Muscle of arm (tissue), 12 donors: ENCODE measurements around the gene USP25. TPM values are rescaled to one million over a fixed set of nuclear protein-coding genes. Genes with fewer than 3 reads are reported as not detected.

Experiments used
- DNase-seq: peaks from one replicate; pipeline ENCODE4 v3.0.0-alpha.2; 2013
- polyA plus RNA-seq, 12 donors: library from polyadenylated mRNA; unstranded; fragments of 120-200 nt; gene quantifications; one replicate each; pipeline ENCODE4 v1.2.1, GENCODE V29; 2013; ENCODE audit not compliant: insufficient read length in 12 of 12

USP25 gene
- polyA plus RNA-seq, 12 donors: 26.3 to 69.6 (median 51.1) TPM; not detected in 1

- no peak for DNase-seq
Observed at GRCh38 chr21:15763359-15763758, 33.6 kb downstream of the USP25 start.

- no peak for DNase-seq
Observed at GRCh38 chr21:15764878-15765277, 35.1 kb downstream of the USP25 start.

- DNase-seq: no peak
Observed at GRCh38 chr21:15766952-15767603, 37.3 kb downstream of the USP25 start.

- DNase-seq: no peak
Observed at GRCh38 chr21:15768045-15768601, 38.3 kb downstream of the USP25 start.

GRCh38 chr21:15768853-15769252 is 39.1 kb downstream of the USP25 start:
- no peak for DNase-seq

GRCh38 chr21:15771311-15771710 is 41.5 kb downstream of the USP25 start:
- no peak for DNase-seq

- DNase-seq: no peak
Observed at GRCh38 chr21:15772654-15773053, 42.9 kb downstream of the USP25 start.

GRCh38 chr21:15774590-15774989 is 44.8 kb downstream of the USP25 start:
- DNase-seq: no peak

GRCh38 chr21:15775291-15775690 is 45.5 kb downstream of the USP25 start:
- DNase-seq: no peak

- no peak for DNase-seq
Observed at GRCh38 chr21:15775981-15776380, 46.2 kb downstream of the USP25 start.

GRCh38 chr21:15776818-15777217 is 47.0 kb downstream of the USP25 start:
- DNase-seq: no peak

GRCh38 chr21:15781986-15782385 is 52.2 kb downstream of the USP25 start:
- no peak for DNase-seq

- no peak for DNase-seq
Observed at GRCh38 chr21:15788847-15789523, 59.2 kb downstream of the USP25 start.

GRCh38 chr21:15793109-15793508 is 63.3 kb downstream of the USP25 start:
- no peak for DNase-seq

GRCh38 chr21:15793550-15794235 is 63.9 kb downstream of the USP25 start:
- no peak for DNase-seq

- DNase-seq: no peak
Observed at GRCh38 chr21:15794277-15794912, 64.6 kb downstream of the USP25 start.

- no peak for DNase-seq
Observed at GRCh38 chr21:15795533-15795932, 65.8 kb downstream of the USP25 start.

GRCh38 chr21:15797577-15798363 is 68.0 kb downstream of the USP25 start:
- no peak for DNase-seq

- no peak for DNase-seq
Observed at GRCh38 chr21:15801352-15801863, 71.6 kb downstream of the USP25 start.

- DNase-seq: no peak
Observed at GRCh38 chr21:15804247-15805005, 74.6 kb downstream of the USP25 start.
